GM12878 (cell line): Measurements from ENCODE around the gene FOXP1.
"Not testable (repeated sequence)": the region's sequence is repeated elsewhere in the genome, so short reads cannot be mapped to it uniquely, and the experiment has no call there.

ENCODE experiments used
- CBFB ChIP-seq: IDR thresholded peaks from 2 replicates; pipeline ENCODE4 v1.6.1; 2016; ENCODE audit warnings: antibody characterized with exemption, low read depth
- CHD4 ChIP-seq: fragments of 200-600 bp; sonication (generic); IDR thresholded peaks from 2 replicates; pipeline ENCODE4 v1.6.1; 2016; ENCODE audit warnings: mild to moderate bottlenecking
- FOXM1 ChIP-seq: IDR thresholded peaks from 2 replicates; pipeline ENCODE4 v1.6.1; 2012; ENCODE audit warnings: low read depth, mild to moderate bottlenecking, inconsistent platforms, low read length, moderate library complexity
- NR2F1 ChIP-seq: fragments of 450-650 bp; conservative IDR thresholded peaks from 2 replicates; pipeline ENCODE4 v1.6.1; 2017; ENCODE audit warnings: mild to moderate bottlenecking
- TF ChIP-seq, protein P1 (sequence below), 3 experiments: IDR thresholded peaks in 2 of 3; conservative IDR thresholded peaks in 1 of 3; 2 replicates each; pipeline ENCODE4 v1.5.1; 2011; ENCODE audit warnings: low read depth in 3 of 3, low read length in 3 of 3, mild to moderate bottlenecking in 3 of 3, control low read depth in 2 of 3, moderate library complexity in 2 of 3, inconsistent platforms in 1 of 3, mixed read lengths in 1 of 3; ENCODE audit not compliant: control insufficient read depth in 2 of 3, insufficient read depth in 1 of 3; ENCODE audit errors: extremely low read depth in 1 of 3
- TF ChIP-seq, protein P2 (sequence below): IDR thresholded peaks from 2 replicates; pipeline ENCODE4 v1.6.1; 2011; ENCODE audit warnings: low read depth, low read length, improper control_type of control experiment, borderline replicate concordance

DNA sequence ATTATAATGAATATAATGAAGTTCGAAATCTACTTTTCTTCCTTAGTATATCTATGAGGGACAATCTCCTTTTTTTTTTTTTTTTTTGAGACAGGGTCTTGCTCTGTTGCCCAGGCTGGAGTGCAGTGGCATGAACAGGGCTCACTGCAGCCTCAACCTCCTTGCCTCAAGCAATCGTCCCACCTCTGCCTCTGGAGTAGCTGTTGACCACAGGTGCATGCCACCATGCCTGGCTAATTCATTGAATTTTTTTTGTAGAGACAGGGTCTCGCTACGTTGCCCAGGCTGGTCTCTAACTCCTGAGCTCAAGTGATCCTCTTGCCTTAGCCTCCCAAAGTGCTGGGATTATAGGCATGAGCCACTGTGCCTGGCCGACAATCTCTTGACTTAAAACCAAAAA, 607.5 kb downstream of the FOXP1 start:
- not testable (repeated sequence) for TF ChIP-seq FOXM1, NR2F1, CBFB, CHD4
- TF ChIP-seq, protein P1, sequence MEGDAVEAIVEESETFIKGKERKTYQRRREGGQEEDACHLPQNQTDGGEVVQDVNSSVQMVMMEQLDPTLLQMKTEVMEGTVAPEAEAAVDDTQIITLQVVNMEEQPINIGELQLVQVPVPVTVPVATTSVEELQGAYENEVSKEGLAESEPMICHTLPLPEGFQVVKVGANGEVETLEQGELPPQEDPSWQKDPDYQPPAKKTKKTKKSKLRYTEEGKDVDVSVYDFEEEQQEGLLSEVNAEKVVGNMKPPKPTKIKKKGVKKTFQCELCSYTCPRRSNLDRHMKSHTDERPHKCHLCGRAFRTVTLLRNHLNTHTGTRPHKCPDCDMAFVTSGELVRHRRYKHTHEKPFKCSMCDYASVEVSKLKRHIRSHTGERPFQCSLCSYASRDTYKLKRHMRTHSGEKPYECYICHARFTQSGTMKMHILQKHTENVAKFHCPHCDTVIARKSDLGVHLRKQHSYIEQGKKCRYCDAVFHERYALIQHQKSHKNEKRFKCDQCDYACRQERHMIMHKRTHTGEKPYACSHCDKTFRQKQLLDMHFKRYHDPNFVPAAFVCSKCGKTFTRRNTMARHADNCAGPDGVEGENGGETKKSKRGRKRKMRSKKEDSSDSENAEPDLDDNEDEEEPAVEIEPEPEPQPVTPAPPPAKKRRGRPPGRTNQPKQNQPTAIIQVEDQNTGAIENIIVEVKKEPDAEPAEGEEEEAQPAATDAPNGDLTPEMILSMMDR (IDR thresholded peaks at IDR 0.05 in 2 of 3, conservative IDR thresholded peaks at IDR 0.05 in 1 of 3; ENCODE audit: control insufficient read depth in 2 of 3, extremely low read depth in 1 of 3, insufficient read depth in 1 of 3, low read depth in 3 of 3, low read length in 3 of 3): not testable (repeated sequence)
- TF ChIP-seq, protein P2, sequence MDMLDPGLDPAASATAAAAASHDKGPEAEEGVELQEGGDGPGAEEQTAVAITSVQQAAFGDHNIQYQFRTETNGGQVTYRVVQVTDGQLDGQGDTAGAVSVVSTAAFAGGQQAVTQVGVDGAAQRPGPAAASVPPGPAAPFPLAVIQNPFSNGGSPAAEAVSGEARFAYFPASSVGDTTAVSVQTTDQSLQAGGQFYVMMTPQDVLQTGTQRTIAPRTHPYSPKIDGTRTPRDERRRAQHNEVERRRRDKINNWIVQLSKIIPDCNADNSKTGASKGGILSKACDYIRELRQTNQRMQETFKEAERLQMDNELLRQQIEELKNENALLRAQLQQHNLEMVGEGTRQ: not testable (repeated sequence)
